A673 (cell line): ENCODE data around the gene TMEM150C. TPM values are rescaled to one million over a fixed set of nuclear protein-coding genes. Genes with fewer than 3 reads are reported as not detected.

Source experiments
- BruUV-seq: library from RNA; stranded (reverse); fragments of 400-500 nt; replicated peaks from 2 replicates; lab custom pipeline; 2021; lab: Mats Ljungman, UMichigan
- CTCF ChIA-PET: fragments of 300-600 bp; sonication (Branson Sonifier 250); formaldehyde crosslinking; loops from one replicate; lab custom pipeline; 2022; ENCODE audit warnings: antibody characterized with exemption; lab: Charles Lee
- POLR2A ChIA-PET: fragments of 300-600 bp; sonication (Branson Sonifier 250); formaldehyde crosslinking; loops from one replicate; lab custom pipeline; 2022; ENCODE audit warnings: antibody characterized with exemption; ENCODE audit not compliant: low non-redundant PET; lab: Charles Lee
- DNase-seq: peaks from one replicate; pipeline ENCODE4 v3.0.0-alpha.2; 2015; ENCODE audit warnings: low spot score
- H3K27ac ChIP-seq: fragments of 200-600 bp; sonication (generic); 2 replicates; pipeline ENCODE4 v1.5.1; 2016; ENCODE audit warnings: mixed run types, low read depth, mild to moderate bottlenecking, mixed read lengths, antibody characterized with exemption, low read length; ENCODE audit not compliant: poor library complexity, severe bottlenecking
- H3K27me3 ChIP-seq: fragments of 200-600 bp; sonication (generic); replicated peaks from 2 replicates; pipeline ENCODE4 v1.6.1; 2017; ENCODE audit warnings: mixed run types, low read depth, mild to moderate bottlenecking, mixed read lengths, antibody characterized with exemption, low read length; ENCODE audit not compliant: insufficient read depth, poor library complexity
- H3K36me3 ChIP-seq: fragments of 200-600 bp; sonication (generic); 2 replicates; pipeline ENCODE4 v1.6.1; 2016; ENCODE audit warnings: mixed run types, mild to moderate bottlenecking, mixed read lengths, antibody characterized with exemption, low read length; ENCODE audit not compliant: insufficient read depth, poor library complexity, severe bottlenecking
- H3K4me1 ChIP-seq: fragments of 200-600 bp; sonication (generic); 2 replicates; pipeline ENCODE4 v1.6.1; 2017; ENCODE audit warnings: mixed run types, mild to moderate bottlenecking, mixed read lengths, antibody characterized with exemption, low read length; ENCODE audit not compliant: insufficient read depth, poor library complexity, severe bottlenecking
- H3K4me3 ChIP-seq: fragments of 200-600 bp; sonication (generic); 2 replicates; pipeline ENCODE4 v1.5.1; 2016; ENCODE audit warnings: low read depth, mixed run types, mild to moderate bottlenecking, mixed read lengths, low read length; ENCODE audit not compliant: poor library complexity, severe bottlenecking
- H3K9me3 ChIP-seq: fragments of 200-600 bp; sonication (generic); 2 replicates; pipeline ENCODE4 v1.6.1; 2016; ENCODE audit warnings: mixed run types, low read depth, mild to moderate bottlenecking, mixed read lengths, antibody characterized with exemption, low read length; ENCODE audit not compliant: poor library complexity, severe bottlenecking
- EZH2 ChIP-seq: fragments of 200-600 bp; sonication (generic); IDR thresholded peaks from 2 replicates; pipeline ENCODE4 v1.6.1; 2017; ENCODE audit warnings: borderline replicate concordance, low read depth, mild to moderate bottlenecking, mixed read lengths, antibody characterized with exemption, low read length; ENCODE audit not compliant: poor library complexity, severe bottlenecking
- intact Hi-C: fragments of 100-400 bp; cut with micrococcal nuclease; formaldehyde crosslinking; loops from one replicate; pipeline ENCODE4 v1.10.0; 2022; ENCODE audit not compliant: unreplicated experiment
- total RNA-seq: library from RNA; stranded (reverse); gene quantifications from 2 replicates; pipeline ENCODE4 v1.2.3, GENCODE V29; 2021
- TF ChIP-seq, protein P1 (sequence below): fragments of 300-800, 200-600 bp; sonication (generic); conservative IDR thresholded peaks from 2 replicates; pipeline ENCODE4 v1.5.1; 2017; ENCODE audit warnings: low read depth, mild to moderate bottlenecking, antibody characterized with exemption, low read length, moderate library complexity, mixed read lengths

TMEM150C gene
- total RNA-seq, 1 experiment from 2014 or later: 0.34 TPM

- intact Hi-C loops: no loop called here
- no peaks in the 10 kb centered on the region for H3K27me3 ChIP-seq
- DNase-seq: no peak
- H3K4me3 ChIP-seq: no peak overlapping the region
- H3K4me1 ChIP-seq: no peaks in the 10 kb centered on the region
- TF ChIP-seq EZH2: no peak
- TF ChIP-seq, protein P1, sequence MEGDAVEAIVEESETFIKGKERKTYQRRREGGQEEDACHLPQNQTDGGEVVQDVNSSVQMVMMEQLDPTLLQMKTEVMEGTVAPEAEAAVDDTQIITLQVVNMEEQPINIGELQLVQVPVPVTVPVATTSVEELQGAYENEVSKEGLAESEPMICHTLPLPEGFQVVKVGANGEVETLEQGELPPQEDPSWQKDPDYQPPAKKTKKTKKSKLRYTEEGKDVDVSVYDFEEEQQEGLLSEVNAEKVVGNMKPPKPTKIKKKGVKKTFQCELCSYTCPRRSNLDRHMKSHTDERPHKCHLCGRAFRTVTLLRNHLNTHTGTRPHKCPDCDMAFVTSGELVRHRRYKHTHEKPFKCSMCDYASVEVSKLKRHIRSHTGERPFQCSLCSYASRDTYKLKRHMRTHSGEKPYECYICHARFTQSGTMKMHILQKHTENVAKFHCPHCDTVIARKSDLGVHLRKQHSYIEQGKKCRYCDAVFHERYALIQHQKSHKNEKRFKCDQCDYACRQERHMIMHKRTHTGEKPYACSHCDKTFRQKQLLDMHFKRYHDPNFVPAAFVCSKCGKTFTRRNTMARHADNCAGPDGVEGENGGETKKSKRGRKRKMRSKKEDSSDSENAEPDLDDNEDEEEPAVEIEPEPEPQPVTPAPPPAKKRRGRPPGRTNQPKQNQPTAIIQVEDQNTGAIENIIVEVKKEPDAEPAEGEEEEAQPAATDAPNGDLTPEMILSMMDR: no peak
- H3K9me3 ChIP-seq: no peaks in the 10 kb centered on the region
- no peak overlapping the region for H3K27ac ChIP-seq
- ChIA-PET CTCF (no interaction called here), POLR2A (no interaction called here)
- H3K36me3 ChIP-seq: peaks cover 6% of the 10 kb centered on the region
- no TSS peak for BruUV-seq
Observed at GRCh38 chr4:82450966-82451755, 110.6 kb downstream of the TMEM150C start.

DNA sequence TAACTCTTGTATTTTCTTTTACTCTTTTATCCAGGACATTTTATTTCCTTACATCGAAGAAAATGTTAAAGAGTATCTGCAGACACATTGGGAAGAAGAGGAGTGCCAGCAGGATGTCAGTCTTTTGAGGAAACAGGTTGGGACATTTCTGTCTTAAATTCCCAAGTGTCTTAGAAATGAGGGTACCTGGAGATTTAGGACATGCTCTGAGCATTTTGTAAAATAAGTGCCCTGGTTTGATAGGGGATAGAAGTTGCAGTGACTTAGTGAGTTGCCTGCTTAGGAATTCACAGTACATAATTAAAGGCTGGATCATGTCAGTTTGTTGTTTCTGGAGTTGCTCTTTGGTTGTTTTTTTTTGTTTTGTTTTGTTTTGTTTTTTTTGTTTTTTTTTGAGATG is 113.9 kb downstream of the TMEM150C start:
- no peak overlapping the region for H3K4me3 ChIP-seq
- intact Hi-C loops: no loop called here
- no TSS peak for BruUV-seq
- DNase-seq: no peak
- no peaks in the 10 kb centered on the region for H3K27me3 ChIP-seq
- H3K36me3 ChIP-seq: peaks cover 6% of the 10 kb centered on the region
- no peak for TF ChIP-seq EZH2
- TF ChIP-seq, protein P1: no peak
- CTCF ChIA-PET: no interaction called here
- H3K9me3 ChIP-seq: no peaks in the 10 kb centered on the region
- H3K4me1 ChIP-seq: no peaks in the 10 kb centered on the region
- no peak overlapping the region for H3K27ac ChIP-seq
- POLR2A ChIA-PET: no interaction called here

GRCh38 chr4:82439088-82439487 is 122.7 kb downstream of the TMEM150C start:
- Histone ChIP-seq H3K36me3 (no peaks in the 10 kb centered on the region), H3K4me3 (no peak overlapping the region), H3K27me3 (no peaks in the 10 kb centered on the region), H3K27ac (no peak overlapping the region), H3K4me1 (no peaks in the 10 kb centered on the region), H3K9me3 (no peaks in the 10 kb centered on the region)
- ChIA-PET POLR2A (no interaction called here), CTCF (no interaction called here)
- TF ChIP-seq, protein P1: no peak
- TF ChIP-seq EZH2: no peak
- no TSS peak for BruUV-seq
- intact Hi-C loops: no loop called here
- no peak for DNase-seq
